HG03442 (cell line): ENCODE measurements around the gene CAMKK2.
"Not testable (repeated sequence)": the region's sequence is repeated elsewhere in the genome, so short reads cannot be mapped to it uniquely, and the experiment has no call there.

Source experiments
- ATAC-seq: cut with Tn5 transposase; IDR thresholded peaks from one replicate; pipeline ENCODE4 v1.9.1; 2021; ENCODE audit warnings: mild to moderate bottlenecking, moderate library complexity; ENCODE audit not compliant: unreplicated experiment

CAMKK2 gene

DNA sequence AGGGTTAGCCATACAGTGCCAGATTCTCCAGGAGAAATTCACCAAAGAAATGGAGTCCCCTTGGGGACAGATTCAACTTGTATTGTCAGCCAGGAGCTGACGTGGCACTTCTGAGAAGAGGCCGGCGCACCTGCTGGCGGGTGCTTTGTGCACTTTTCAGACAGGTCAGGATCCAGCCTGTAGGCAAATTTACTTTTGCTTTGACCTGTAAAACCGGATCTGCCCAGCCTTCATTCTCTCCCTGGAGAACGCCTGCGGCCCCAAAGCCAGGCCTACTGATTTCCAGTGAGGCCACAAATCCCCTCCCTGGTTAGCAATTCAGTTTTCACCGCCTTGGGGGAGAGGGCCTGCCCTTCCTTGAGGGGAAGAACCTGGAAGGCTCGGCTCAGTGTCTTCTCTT, 69.2 kb downstream of the CAMKK2 start:
- ATAC-seq, result peak; percentile 68

DNA sequence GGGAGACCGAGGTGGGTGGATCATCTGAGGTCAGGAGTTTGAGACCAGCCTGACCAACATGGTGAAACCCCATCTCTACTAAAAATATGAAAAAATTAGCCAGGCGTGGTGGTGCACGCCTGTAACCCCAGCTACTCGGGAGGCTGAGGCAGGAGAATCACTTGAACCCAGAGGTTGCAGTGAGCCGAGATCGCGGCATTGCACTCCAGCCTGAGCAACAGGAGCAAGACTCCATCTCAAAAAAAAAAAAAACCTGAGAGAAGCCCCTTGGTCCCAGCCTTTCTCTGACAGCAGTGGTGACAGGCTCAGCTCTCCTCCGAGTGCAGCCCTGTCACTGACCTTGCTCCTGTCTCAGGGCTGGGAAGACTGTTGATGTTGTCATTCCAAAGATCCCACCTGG, 69.6 kb downstream of the CAMKK2 start:
- ATAC-seq, result peak; percentile 8

DNA sequence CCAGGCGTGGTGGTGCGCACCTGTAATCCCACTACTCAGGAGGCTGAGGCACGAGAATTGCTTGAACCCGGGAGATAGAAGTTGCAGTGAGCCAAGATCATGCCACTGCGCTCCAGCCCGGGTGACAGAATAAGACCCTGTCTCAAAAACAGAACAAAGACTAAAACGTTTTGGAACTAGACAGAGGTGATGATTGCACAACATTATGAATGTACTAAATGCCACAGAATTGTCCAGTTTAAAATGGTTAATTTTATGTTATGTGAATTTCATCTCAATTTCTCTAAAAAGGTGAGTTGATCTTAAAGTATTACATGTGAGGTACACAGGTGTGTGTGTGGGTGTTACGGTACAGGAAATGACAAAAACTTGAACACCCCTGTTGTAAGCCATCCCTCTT, 70.1 kb downstream of the CAMKK2 start:
- no peak for ATAC-seq

DNA sequence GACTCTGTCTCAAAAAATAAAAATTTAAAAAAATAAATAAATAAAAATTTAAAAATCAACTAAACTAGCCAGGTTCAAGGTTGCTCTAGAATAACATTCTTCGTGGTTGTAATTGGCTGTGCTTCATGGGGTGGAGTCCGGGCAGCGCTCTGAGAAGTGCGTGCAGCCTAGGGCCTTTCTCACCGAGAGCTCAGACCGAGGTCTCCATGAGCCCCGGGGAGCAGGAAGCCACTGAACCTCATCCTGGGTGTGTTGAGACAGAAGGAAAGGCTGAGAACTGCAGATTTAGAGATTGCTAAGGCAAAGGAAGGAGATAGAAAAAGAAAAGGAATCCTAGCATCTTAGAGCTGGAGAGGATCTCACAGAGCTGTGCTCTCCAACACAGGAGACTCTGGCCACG, 71.9 kb downstream of the CAMKK2 start:
- no peak for ATAC-seq

DNA sequence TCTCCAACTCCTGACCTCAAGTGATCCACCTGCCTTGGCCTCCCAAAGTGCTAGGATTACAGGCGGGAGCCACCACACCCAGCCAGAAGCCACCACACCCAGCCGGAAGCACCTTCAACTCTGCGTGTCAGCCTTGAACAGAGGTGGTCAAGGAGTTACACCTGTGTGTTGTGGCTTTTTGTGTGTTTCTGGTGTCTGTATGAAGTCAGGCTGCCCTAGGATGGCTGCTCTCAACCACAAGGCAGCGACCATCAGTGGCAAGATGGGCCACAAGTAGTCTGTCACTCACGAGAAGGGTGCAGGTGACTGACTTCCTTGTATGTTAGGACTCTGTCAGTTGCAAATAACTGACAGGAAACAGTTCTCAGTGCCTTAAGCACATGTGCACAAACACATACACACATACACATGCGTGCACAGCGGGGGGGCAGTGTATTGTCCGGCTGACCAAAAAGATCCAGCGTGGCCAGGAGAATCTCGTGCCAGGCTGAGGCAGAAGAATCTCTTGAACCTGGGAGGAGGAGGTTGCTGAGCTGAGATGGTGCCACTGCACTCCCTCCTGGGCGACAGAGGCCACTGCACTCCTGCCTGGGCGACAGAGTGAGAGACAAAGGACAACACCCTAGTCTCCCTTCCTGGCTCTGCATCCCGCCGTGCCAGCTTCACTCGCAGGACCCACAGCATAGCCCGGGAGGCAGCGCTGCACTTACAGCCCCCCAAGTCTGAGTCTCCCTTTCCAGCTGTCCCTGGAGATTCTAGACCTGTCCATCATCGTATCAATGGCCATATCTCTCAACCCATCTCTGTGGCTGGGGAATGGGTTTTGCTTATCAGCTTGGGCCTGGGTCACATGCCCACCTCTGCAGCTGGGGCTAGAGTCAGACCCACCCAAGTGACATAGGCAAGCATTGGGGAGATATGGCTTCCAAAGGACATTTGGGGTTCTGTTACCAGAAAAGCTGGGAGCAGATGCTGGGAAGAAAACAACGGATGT, 72.9 kb downstream of the CAMKK2 start:
- ATAC-seq, result no peak

DNA sequence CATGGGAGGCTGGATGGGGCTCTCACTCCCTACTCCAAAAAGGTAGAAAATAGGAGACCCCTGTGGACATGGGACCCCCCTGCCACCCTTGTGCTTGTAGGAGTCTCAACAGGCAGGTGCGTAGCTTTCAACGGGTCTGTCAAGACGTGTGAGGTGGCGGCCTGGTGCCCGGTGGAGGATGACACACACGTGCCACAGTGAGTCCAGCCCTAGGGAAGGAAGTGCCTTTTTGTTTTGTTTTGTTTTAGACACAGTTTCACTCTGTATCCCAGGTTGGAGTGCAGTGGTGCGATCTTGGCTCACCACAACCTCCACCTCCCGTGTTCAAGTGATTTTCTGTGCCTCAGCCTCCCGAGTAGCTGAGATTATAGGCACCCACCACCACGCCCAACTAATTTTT, 73.7 kb downstream of the CAMKK2 start:
- no peak for ATAC-seq

DNA sequence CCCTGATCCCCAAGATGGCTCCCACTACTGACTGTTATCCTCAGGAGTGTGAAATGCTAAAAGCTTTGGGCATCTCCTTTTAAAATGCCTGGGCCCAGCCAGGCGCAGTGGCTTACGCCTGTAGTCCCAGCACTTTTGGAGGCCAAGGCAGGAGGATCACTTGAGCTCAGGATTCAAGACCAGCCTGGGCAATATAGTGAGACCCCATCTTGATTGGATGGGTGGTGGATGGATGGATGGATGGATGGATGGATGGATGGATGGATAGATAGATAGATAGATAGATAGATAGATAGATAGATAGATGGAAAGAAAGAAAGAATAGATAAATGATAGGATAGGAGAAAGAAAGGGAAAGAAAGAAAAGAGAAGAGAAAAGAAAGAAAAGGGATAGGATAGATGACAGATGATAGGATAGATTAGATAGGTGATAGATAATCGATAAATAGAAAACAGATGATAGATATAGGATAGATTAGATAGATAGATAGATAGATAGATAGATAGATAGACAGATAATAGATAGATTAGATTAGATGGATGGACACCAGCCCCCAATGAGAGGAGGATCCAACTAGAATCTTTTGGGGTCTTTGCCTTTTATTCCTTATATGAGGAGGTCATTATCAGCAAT, 77.0 kb downstream of the CAMKK2 start:
- no peak for ATAC-seq

DNA sequence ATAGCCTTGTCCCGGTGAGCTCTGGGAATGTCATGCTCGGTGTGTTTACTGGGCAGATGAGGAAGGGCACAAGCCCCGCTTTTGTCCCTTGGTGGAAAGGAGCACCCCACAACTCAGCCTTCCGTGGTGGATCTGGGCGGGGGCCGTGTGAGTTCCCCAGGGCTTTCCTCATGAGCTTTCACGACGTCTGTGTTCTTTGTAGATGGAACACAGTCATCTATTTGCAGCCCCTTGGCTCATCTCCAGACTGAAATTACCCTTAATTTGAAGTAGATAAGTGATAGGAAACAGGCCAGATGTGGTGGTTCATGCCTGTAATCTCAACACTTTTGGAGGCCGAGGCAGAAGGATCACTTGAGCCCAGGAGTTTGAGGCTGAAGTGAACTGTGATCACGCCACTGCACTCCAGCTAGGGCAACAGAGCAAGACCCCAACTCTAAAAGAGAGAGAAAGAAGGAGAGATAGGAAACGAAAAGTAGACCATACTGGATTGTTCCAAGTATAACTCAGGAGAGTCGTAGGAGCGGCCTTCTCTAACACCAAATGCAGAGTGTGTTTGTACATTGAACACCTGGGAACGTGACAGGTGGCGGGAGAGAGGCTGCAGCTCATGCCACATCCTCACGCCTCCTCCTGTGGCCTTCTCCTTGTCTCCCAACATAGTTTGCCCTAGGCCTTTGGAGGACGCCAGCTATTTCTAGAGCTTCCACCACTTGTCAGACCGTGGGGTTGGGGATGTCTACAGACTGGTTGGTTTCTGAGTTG, 77.7 kb downstream of the CAMKK2 start:
- ATAC-seq, result no peak

DNA sequence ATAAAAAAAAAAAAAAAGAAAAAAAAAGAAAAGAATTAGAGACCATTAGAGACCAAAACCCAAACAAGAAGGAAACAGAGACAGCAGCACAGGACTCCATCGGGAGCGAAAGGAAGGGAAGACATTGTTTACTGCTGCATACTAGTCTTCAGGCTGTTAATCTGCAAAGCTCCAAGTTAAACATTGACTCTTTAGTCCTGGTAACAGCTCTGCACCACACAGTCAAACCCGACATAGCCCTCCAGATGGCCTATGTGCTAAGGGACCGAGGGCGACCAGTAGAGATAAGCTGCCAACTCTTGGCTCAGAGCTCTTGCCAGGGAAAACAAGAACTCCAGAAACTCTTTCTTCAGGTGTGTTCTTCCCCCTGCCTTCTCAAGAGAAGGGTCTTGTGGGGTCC, 78.7 kb downstream of the CAMKK2 start:
- ATAC-seq, result no peak

DNA sequence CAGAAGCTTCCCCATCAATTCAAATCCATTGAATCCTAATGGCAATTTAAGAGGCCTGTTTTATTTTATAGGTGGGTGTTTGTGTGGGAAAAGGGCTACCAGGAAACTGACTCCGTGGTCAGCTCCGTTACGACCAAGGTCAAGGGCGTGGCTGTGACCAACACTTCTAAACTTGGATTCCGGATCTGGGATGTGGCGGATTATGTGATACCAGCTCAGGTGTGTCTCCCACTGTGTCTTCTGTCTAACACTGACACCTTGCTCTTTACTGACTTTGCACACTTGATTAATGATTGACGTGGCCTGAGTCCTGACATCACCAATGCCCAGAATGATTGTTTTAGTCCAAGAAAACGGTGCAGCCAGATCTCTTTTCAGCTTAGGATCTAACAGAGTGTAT, 79.4 kb downstream of the CAMKK2 start:
- ATAC-seq, result no peak

DNA sequence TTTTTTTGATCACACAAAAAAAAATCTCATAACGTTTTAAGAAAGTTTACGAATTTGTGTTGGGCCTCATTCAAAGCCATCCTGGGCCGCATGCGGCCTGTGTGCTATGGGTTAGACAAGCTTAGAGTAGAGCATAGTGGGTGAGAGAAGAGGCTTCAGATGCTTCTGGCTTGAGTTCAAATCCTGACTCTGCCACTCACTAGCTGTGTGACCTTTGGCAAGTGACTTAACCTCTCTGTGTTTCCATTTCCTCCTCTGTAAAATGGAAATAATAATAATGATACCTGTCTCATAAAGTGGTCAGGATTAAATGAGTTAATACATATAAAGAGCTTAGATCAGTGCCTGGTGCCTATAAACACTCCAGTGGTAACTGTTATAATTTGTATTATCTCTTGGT, 80.4 kb downstream of the CAMKK2 start:
- ATAC-seq, result no peak

DNA sequence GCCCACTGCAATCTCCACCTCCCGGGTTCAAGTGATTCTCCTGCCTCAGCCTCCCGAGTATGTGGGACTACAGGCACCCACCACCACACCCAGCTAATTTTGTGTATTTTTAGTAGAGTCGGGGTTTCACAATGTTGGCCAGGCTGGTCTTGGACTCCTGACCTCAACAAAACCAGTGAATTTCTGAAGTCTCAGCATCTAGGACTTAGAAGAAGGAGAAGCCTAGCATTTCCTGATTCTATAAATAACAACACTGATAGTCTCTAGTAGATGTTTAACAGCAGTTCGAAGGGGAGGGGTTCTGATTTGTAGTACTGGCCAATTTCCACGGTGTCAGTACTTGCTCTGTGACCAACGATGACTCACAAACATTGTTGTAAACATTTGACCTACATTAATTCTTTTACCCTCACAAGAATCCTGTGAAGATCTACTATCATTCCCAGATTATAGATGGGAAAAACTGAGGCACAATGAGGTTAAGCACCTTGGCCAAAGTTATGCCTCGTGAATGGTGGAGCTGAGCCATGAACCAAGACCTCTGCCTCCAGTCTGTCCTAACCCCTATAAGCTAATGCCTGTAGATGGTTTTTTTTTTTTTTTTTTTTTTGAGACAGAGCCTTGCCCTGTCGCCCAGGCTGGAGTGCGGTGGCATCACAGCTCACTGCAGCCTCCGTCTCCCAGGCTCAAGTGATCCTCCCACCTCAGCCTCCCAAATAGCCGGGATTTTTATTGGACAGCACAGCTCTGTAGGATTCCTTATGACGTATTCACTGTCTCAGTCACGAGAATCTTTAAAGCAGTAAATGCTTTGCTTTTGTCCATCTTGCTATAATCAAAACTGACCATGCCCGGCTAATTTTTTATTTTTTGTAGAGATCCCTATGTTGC, 81.4 kb downstream of the CAMKK2 start:
- ATAC-seq, result no peak

DNA sequence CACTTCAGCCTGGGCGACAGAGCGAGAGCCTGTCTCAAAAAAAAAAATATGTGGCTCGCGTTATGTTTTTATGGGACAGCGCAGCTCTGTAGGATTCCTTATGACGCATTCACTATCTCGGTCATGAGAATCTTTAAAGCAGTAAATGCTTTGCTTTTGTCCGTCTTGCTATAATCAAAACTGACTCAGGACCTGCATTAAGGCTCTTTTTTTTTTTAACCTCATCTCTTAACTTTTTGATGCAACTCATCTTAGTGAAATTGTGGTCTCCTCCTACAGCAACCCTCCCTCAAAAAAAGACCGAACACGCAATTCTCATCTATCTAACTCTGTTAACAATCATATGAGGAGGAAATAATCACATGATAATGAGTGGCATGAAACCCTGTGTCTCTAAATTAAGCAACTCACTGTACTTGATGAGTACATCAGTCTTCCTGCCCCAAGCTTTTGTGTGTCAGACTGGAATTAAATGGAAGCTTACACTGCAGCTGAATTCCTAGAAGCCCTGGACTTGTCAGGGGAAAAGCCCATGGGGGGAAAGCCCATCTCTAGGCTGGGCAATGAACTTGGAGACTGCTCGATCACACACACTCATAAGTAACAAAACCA, 82.2 kb downstream of the CAMKK2 start:
- ATAC-seq, result no peak

DNA sequence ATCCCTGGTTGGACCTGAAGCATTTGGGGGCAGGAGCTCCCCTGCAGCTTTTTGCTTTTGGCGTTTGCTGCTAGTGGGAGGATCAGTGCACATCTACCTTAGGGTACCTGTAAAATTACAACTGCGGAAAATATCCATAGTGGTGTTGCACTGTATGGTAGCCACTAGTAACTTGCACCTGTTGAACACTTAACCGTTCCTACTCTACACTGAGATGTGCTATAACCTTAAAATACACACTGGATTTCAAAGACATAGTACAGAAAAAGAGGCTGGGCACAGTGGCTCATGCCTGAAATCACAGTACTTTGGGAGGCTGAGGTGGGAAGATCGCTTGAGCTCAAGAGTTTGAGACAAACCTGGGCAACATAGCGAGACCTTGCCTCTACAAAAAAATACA, 83.6 kb downstream of the CAMKK2 start:
- ATAC-seq, result no peak

DNA sequence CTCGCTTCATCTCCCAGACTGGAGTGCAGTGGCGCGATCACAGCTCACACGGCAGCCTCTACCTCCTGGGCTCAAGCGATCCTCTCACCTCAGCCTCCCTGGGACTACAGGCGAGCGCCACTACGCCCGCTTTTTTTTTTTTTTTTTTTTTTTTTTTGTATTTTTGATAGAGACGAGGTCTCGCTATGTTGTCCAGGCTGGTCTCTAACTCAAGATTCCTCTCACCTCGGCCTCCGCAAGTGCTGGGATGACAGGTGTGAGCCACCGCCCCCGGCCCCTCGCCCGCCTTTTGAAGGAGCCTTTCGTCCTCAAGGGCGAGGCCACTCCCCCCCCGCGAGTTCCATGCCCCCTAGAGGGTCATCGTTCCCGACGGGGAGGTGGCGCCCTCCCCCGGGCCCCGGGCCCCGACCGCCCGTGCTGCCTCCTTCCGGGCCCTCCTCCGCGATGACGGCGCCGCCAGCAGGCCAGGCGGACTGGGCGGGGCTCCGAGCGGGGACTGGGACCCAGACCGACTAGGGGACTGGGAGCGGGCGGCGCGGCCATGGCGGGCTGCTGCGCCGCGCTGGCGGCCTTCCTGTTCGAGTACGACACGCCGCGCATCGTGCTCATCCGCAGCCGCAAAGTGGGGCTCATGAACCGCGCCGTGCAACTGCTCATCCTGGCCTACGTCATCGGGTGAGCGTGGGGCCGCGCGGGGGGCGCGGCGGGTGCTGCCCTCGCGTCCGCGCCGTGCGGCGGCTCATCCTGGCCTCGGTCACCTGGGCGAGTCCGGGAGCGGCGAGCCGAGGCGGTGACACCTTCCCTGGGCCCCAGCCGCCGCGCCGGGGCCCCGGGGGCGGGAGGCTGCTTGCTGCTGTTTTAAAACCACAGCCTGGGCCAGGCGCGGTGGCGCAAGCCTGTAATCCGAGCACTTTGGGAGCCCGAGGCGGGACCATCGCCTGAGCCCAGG, 86.6 kb downstream of the CAMKK2 start, which contains the start of gene P2RX4:
P2RX4 (plus strand) TSS at position 506 of the 949 bp plus-strand sequence; CDS start at position 542, 36 bp downstream.
- peak; percentile 75 for ATAC-seq

DNA sequence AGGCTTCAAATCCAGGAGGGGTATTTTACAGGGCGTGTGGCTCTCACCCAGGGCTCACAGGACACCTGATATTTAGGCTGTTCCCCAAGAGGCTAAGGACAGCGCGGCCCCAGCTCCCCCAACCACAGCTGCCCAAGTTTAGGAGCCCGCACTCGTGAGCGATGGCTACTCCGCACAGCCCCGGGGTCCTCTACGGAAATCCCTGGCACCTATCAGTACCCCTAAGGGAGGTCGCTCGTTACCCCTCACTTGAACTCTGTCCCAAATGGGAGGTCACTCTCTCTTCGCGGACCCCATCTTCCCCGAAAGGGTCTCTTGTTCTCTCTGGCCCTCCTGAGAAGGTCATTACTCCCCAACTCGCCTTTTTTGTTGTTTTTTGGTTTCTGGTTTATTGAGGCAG, 87.3 kb downstream of the CAMKK2 start:
- no peak for ATAC-seq

DNA sequence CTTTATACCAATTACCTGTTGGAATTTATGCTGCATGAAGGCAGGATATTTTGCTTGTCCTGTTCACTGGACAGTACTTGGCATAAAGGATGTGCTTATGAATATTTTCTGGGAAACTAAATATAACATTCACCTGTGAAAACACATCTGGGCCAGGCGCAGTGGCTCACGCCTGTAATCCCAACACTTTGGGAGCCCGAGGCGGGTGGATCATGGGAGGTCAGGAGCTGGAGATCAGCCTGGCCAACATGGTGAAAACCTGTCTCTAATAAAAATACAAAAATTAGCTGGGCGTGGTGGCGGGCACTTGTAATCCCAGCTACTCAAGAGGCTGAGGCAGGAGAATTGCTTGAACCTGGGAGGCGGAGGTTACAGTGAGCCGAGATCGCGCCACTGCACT, 87.9 kb downstream of the CAMKK2 start:
- not testable (repeated sequence) for ATAC-seq

DNA sequence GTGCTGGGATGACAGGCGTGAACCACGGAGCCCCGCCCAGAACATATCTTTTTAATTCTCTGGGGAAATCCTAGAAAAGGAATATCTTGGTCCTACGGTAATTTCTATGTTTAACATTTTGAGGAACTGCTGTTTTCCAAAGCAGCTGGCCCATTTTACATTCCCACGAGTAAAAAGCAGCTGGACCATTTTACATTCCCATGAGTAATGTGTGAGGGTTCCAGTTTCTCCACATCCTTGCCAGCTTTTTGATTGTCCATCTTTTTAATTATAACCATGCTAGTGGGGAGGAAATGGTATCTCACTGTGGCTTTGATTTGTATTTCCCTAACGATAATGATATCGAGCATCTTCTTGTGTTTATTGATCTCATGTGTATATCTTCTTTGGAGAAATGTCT, 91.0 kb downstream of the CAMKK2 start:
- no peak for ATAC-seq

DNA sequence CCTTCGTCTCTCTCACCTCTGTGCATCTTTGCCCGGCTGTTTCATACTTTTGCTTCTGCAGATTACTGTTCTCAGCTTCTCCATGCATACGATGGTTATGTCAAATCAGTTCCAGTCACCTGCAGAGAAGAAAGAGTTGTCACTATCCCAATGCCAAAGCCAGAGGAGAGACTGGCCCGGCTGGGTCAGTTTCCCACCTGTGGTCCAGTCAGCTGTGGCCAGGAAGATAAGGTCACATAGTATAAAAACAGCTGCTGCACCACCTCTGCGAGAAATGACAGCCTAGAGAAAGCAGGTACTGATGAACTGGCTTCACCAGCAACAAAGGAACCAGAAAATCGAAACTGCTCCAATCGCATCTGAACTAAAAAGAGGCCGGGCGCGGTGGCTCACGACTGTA, 93.0 kb downstream of the CAMKK2 start:
- no peak for ATAC-seq
